OCI-LY3 (cell line): ENCODE results near the gene AKT3.
A peak's percentile ranks its signal among the peaks of the same experiment; 100 is the strongest.

ENCODE experiments used
- H2AFZ ChIP-seq: fragments of 200-600, 300-600 bp; shearing (Covaris generic); 2 replicates; pipeline ENCODE4 v1.6.0; 2014; ENCODE audit warnings: antibody characterized with exemption, low read depth, low read length
- H3K27ac ChIP-seq: fragments of 200-600, 300-600 bp; sonication (generic); 2 replicates; pipeline ENCODE4 v1.5.1; 2014; ENCODE audit warnings: mild to moderate bottlenecking, low read length, moderate library complexity, mixed read lengths
- H3K27me3 ChIP-seq: fragments of 200-600, 300-600 bp; sonication (generic); 2 replicates; pipeline ENCODE4 v1.6.1; 2014; ENCODE audit warnings: low read depth, low read length, mixed read lengths
- H3K36me3 ChIP-seq: fragments of 200-600, 300-600 bp; sonication (generic); replicated peaks from 2 replicates; pipeline ENCODE3; 2014; ENCODE audit warnings: low read depth, low read length, mixed read lengths
- H3K4me1 ChIP-seq: fragments of 300-600, 200-600 bp; sonication (generic); 2 replicates; pipeline ENCODE4 v1.6.1; 2014; ENCODE audit warnings: low read length, mixed read lengths
- H3K4me2 ChIP-seq: fragments of 200-600, 300-600 bp; sonication (generic); 2 replicates; pipeline ENCODE4 v1.6.1; 2014; ENCODE audit warnings: low read length, mixed read lengths
- H3K4me3 ChIP-seq: fragments of 300-600, 200-600 bp; sonication (generic); 2 replicates; pipeline ENCODE4 v1.5.1; 2014; ENCODE audit warnings: antibody characterized with exemption, mild to moderate bottlenecking, low read length, moderate library complexity
- H3K79me2 ChIP-seq: fragments of 300-600, 200-600 bp; shearing (Covaris generic); 2 replicates; pipeline ENCODE4 v1.6.1; 2014; ENCODE audit warnings: mild to moderate bottlenecking, low read length, mixed read lengths
- H3K9ac ChIP-seq: fragments of 300-600, 200-600 bp; shearing (Covaris generic); 2 replicates; pipeline ENCODE4 v1.6.0; 2014; ENCODE audit warnings: mild to moderate bottlenecking, low read length, moderate library complexity
- H3K9me3 ChIP-seq: fragments of 200-600, 300-600 bp; shearing (Covaris generic); 2 replicates; pipeline ENCODE4 v1.6.1; 2014; ENCODE audit warnings: low read length, mixed read lengths; ENCODE audit not compliant: insufficient read depth
- H4K20me1 ChIP-seq: fragments of 200-600, 300-600 bp; sonication (generic); 2 replicates; pipeline ENCODE4 v1.6.1; 2016; ENCODE audit warnings: low read length, mixed read lengths; ENCODE audit not compliant: insufficient read depth
- CTCF ChIP-seq: fragments of 200-600, 300-600 bp; sonication (generic); IDR thresholded peaks from 2 replicates; pipeline ENCODE4 v1.5.1; 2014; ENCODE audit warnings: antibody characterized with exemption, low read length, low read depth
- EZH2phosphoT487 ChIP-seq: fragments of 200-600 bp; shearing (Covaris generic); IDR thresholded peaks from 2 replicates; pipeline ENCODE4 v1.6.1; 2018; ENCODE audit warnings: antibody characterized with exemption, mixed run types, low read depth

The AKT3 gene

GRCh38 chr1:243459059-243459458 lies 391.0 kb downstream of the AKT3 start:
- TF ChIP-seq EZH2phosphoT487 = no peak
- TF ChIP-seq CTCF = no peak
- Histone ChIP-seq H2AFZ (no peak overlapping the region; the same call in 1 of the 2 replicates), H4K20me1 (no peaks in the 10 kb centered on the region), H3K27me3 (no peaks in the 10 kb centered on the region), H3K79me2 (no peaks in the 10 kb centered on the region), H3K9ac (no peak overlapping the region), H3K4me1 (peaks cover 12% of the 10 kb centered on the region), H3K4me2 (peak overlapping the region; percentile 57), H3K4me3 (no peak overlapping the region), H3K9me3 (no peaks in the 10 kb centered on the region), H3K36me3 (no peaks in the 10 kb centered on the region), H3K27ac (no peak overlapping the region)

- H3K79me2 ChIP-seq = no peaks in the 10 kb centered on the region
- no peaks in the 10 kb centered on the region for H3K36me3 ChIP-seq
- TF ChIP-seq EZH2phosphoT487 = no peak
- no peak for TF ChIP-seq CTCF
- no peak overlapping the region for H3K9ac ChIP-seq
- H3K4me2 ChIP-seq = no peak overlapping the region
- H3K9me3 ChIP-seq = no peaks in the 10 kb centered on the region
- no peak overlapping the region for H3K27ac ChIP-seq
- no peak overlapping the region for H3K4me3 ChIP-seq
- peaks cover 12% of the 10 kb centered on the region for H3K4me1 ChIP-seq
- no peaks in the 10 kb centered on the region for H3K27me3 ChIP-seq
- H4K20me1 ChIP-seq = no peaks in the 10 kb centered on the region
- H2AFZ ChIP-seq = no peak overlapping the region
Measured at GRCh38 chr1:243457363-243457982, 392.6 kb downstream of the AKT3 start.

- no peaks in the 10 kb centered on the region for H3K79me2 ChIP-seq
- H4K20me1 ChIP-seq = no peaks in the 10 kb centered on the region
- H3K27me3 ChIP-seq = no peaks in the 10 kb centered on the region
- H3K9me3 ChIP-seq = no peaks in the 10 kb centered on the region
- no peak overlapping the region for H3K27ac ChIP-seq
- no peak overlapping the region for H2AFZ ChIP-seq
- H3K4me1 ChIP-seq = peaks cover 17% of the 10 kb centered on the region
- TF ChIP-seq EZH2phosphoT487 (no peak), CTCF (no peak)
- H3K36me3 ChIP-seq = no peaks in the 10 kb centered on the region
- no peak overlapping the region for H3K4me2 ChIP-seq
- no peak overlapping the region for H3K4me3 ChIP-seq
- no peak overlapping the region for H3K9ac ChIP-seq
Measured at GRCh38 chr1:243455760-243456651, 394.0 kb downstream of the AKT3 start.

- no peak overlapping the region for H2AFZ ChIP-seq
- no peaks in the 10 kb centered on the region for H3K27me3 ChIP-seq
- H3K4me1 ChIP-seq = peaks cover 14% of the 10 kb centered on the region
- H3K27ac ChIP-seq = no peak overlapping the region
- TF ChIP-seq EZH2phosphoT487 (no peak), CTCF (no peak)
- no peak overlapping the region for H3K4me2 ChIP-seq
- H3K36me3 ChIP-seq = no peaks in the 10 kb centered on the region
- no peak overlapping the region for H3K9ac ChIP-seq
- no peaks in the 10 kb centered on the region for H3K79me2 ChIP-seq
- H3K9me3 ChIP-seq = no peaks in the 10 kb centered on the region
- H4K20me1 ChIP-seq = no peaks in the 10 kb centered on the region
- no peak overlapping the region for H3K4me3 ChIP-seq
Measured at GRCh38 chr1:243454328-243454997, 395.6 kb downstream of the AKT3 start.
